ENCODE measurements around the gene LRP3.
"Not testable (repeated sequence)": the region's sequence is repeated elsewhere in the genome, so short reads cannot be mapped to it uniquely, and the experiment has no call there.

LRP3 gene

DNA sequence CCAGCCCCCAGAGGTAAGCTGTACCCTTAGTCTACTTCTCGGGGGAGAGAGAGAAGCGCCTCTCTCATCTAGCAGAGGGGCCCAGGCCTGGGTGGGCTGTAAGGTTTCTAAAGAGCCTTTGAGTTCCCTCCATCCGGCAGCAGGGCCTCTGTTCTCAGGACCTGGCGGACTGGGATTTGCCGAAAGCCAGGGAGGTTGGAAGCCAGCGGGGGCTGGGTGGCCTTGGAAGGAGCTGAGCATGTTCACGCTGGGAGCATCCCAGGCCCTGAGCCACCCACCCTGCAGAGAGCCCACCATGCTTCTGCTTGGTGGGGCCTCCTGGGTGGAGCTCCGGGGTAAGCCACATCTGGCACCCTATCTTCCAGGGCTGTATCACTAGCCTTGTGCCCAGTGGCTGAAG lies 23.8 kb downstream of the LRP3 start:
- no peak for DNase-seq (ENCODE audit: low spot score)

DNA sequence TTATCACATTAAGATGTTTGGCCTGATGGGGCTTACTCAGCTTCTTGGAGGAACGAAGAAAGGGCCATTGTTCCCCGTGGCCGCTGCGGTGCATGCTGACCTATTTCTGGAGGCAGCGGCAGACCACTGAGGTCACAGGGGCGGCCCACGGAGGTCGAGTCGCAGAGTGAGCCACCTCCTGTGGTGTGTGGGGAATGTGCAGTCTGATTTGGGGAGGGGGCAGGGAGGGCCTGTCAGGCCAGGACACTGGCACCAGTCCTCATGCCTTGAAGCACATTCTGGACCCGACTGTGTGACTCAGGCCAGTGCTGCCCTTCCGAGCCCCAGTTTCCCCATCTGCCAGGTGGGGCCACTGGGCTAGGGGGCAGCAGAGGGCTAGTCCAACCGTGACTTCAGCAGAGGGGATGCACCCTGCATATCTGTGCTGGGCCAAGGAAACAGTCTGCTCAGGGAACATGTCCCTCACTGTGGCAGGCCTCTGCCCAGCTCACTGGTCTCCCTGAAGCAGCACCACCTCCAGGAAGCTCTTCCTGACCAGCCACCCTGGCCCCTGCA lies 25.2 kb downstream of the LRP3 start:
- DNase-seq (ENCODE audit: low spot score), result no peak

DNA sequence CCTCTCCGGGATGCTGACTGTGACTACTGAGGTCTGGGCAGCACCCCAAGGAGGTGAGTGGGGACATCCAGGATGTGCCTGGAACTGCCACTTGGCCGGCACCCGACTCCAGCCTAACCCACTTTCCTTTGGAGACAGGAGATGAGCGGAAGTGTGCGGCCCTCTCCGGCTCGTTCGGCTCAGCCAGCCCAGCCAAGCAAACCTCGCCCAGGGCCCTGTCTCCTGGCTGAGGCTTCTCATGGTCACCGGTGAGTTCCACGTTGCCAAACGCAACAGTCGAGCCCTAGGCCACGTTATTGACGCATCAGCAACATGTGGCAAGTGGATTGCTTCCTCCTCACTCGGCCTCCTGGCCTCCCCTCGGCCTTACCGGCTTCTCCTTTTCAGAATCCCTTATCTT lies 26.0 kb downstream of the LRP3 start:
- no peak for DNase-seq (ENCODE audit: low spot score)

DNA sequence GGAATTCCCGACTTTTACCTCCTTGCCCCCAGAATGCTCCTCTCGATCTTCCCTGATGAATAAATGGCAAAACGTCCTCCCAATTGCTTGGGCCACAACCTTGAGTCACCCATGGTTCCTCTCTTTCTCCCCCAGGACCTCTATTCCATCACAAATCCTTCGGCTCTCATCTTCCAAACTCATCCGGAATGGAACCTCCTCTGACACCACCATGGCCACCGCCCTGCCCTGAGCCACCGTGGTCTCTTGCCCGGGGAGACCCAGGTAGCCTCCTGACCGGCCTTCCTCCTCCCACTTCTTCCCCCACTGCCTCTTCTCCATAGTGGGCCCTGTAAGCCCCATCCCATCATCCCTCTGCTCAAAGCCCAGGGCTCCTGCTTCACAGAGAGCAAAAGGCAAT lies 26.6 kb downstream of the LRP3 start:
- DNase-seq (ENCODE audit: low spot score), result no peak

DNA sequence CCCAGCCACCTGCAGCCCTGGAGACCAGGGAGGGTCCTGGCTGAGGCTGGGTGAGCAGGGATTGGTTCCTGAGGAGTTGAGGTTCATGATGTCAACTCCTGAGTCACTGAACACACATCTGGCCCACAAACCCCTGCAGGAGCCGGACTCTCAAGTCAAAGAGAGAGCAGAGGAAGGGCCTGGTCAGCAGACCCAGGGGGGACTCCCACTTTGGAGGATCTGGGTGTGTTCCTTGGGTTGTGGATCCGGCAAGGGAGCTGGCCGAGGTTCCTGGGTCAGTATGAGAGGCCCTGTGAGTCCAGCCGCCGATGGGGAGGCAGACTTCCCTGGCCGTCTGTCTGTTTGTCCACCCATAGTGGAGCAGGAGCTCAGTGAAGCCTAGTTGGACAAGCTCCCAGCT lies 27.5 kb downstream of the LRP3 start:
- DNase-seq (ENCODE audit: low spot score), result no peak

DNA sequence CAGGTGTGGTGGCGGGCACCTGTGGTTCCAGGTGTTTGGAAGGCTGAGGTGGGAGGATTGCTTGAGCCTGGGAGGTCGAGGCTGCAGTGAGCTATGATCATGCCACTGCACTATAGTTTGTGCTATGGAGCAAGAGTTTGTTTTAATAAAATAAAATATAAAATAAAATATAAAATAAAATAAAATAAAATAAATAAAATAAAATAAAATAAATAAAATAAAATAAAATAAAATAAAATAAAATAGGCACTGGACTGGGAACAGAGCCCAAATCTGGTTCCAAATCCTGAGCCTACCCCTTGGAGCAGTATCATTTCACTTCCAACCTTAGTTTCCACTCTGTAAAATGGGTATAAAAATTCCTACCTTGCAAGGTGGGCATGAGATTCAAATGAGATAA lies 28.1 kb downstream of the LRP3 start:
- not testable (repeated sequence) for DNase-seq (ENCODE audit: low spot score)

DNA sequence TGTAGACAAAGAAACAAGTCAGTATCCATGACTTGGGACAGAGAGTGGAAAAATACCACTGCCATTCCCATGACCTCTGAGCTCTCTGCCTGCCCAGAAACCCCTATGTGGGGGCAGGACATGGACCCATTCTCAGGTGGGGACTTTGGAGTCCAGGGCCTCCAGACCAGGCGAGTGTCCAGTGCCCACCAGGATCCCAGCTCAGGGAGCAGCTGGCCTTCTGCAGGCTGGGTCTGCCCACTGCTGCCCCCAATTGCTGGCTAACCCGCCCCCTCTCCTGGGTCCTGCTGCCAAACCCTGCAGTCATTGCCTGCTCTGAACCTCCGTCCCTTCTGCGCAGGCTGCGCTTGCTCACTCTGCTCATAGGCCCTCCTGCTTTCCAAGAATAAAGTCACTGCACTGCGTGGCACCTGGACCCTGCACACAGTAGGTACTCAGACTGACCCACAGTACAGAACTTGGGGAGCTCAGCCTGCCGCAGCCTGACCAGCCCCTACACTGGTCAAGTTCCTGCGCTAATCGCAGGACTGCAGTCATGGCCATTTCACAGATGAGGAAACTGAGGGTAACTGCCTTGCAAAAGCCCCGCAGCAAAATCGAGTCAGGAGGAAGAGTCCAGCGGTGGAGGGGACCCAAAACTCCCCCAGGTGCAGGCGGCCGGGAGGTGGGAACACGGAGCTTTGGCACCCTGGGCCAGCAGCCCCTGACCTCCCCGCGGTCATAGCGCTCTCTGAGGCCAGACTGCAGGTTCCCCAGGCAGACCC lies 30.7 kb downstream of the LRP3 start:
- no peak for DNase-seq (ENCODE audit: low spot score)

DNA sequence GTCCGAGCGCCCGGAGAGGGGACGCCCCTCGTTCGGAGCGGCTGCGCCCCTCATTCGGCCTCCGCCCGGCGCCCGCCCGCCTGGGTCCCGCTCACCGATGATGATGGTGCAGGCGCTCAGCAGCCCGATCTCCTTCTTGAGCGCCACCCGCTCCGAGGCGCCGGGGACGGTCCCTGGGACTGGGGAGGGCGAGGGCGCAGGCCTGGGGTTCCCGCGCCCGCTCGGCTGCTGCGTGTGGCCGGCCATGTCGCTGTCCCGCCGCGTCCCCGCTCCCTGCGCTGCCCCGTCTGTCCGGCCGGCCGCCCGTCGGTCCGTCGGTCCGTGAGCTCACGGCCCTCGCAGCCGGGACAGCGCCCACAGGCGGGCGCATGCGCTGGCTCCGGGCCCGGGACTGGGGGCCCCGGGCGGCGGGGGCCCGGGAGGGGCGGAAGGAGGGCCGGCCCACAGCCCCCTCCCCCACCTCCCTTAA lies 31.4 kb downstream of the LRP3 start, which contains the start of gene SLC7A10:
Gene SLC7A10 (minus strand): TSS at position 393 of the 469 bp plus-strand sequence. CDS start 147 bp downstream, at position 246.
- no peak for DNase-seq (ENCODE audit: low spot score)

DNA sequence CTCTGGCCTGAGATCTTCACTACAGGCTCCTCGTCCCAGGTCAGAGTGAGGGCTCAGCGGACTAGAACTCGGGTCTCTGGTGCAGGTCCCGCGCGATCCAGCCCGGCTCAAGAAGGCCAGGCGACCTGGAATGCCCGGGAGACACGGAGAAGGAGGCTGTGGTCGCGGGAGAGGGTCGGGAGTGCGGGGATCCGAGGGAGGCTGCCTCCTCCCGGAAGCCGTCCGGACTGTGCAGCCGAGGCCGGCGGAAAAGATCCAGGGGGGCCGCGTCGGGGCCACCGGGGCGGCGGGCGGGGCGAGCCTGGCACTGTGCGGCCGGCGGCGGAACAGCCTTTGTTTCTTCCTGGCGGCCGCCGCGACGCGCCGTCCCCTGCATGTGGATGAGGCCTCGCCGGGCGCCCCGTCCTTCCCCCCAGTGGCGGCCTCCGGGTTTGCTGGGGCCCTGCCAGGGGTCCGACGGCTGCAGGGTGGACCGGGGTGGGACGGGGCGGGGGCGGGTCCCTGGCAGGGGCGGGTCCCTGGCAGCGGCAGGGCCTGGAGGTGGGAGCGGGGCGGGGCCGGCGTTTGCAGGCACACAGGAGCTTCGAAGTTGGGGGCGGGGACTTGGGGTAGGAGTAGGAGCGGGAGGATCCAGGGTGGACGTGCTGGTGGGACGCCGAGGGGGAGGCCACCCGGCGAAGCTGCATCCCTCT lies 32.6 kb downstream of the LRP3 start:
- DNase-seq (ENCODE audit: low spot score), result no peak

DNA sequence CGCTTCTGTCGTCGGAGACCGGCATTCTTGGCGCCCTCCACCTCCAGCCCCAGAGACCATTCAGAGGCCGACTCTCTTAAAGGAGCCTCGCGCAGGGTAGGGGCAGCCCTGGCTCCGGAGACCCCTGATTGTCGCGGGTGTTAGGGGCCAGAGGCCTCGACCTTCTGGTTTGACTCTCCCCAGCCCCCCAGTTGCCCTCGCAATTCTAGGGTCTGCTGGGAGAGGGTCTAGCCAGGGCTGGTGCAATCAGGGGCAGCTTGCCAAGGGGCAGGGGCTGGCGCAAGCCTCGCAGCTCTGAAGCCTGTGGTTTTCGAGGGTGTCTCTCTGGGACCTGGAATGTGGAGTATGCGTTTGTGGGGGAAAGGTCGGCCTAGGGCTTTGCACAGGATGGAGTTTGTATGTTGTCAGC lies 33.1 kb downstream of the LRP3 start:
- DNase-seq (ENCODE audit: low spot score), result no peak

DNA sequence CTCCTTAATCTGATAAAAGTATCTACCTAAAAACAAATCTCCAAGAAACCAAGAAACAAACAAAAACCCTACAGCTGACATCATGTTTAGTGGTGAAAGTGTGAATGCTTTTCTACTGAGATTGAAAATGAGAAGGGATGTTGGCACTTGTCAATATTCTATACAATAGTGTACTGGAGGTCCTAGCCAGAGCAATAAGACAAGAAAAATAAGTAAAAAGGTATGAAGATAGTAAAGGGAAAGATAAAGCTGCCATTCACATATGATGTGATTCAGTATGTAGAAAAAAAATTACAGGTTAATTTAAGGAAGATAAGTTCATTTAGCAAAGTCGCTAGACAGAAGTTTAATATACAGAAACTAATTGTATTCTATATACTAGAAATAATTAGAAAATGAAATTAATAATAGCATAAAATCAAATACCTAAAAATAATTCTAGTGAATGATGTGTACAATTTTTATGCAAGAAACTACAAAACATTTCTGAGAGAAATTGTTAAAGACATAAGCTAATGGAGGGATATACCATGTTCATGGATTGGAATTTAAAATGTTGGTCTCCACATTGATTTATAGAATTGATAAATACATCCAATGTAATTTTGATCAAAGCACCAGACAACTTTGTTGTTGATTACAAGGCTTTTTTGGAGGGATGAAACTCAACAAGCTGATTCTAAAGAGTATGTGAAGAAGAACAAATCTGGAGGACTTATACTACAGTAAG lies 33.9 kb downstream of the LRP3 start:
- DNase-seq (ENCODE audit: low spot score), result no peak

DNA sequence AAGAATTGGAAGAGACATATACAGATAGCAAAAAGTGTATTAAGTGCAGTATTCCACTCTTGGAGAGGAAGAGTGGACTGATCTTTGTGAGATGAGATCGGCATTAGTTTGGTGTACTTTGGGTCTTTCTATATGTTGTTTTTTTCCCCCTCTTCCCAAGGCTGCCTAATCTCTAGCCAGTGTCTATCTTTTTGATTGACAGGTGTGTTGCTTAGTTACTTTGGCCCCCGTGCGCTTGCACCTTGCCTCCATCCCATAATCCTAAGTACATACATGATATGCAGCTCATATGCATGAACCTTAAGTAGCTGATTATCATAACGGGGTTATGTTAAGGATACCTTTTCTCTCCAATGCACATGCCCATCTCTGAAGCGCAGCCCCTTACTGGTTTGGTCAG lies 35.8 kb downstream of the LRP3 start:
- no peak for DNase-seq (ENCODE audit: low spot score)

DNA sequence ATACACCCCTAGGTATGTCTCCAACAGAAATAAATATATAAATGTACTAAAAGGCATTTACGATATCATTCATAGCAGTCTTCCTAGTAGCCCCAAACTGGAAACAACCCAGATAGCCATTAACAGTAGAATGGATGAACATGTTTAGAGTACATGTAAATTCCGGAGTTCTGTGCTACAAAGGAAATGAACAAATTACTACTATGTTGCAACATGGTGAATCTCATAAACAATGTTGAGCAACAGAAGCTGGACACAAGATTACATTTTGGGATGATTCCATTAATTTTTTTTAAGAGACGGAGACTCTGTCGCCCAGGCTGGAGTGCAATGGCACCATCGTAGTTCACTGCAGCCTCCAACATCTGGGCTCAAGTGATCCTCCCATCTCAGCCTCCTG lies 37.4 kb downstream of the LRP3 start:
- no peak for DNase-seq (ENCODE audit: low spot score)

DNA sequence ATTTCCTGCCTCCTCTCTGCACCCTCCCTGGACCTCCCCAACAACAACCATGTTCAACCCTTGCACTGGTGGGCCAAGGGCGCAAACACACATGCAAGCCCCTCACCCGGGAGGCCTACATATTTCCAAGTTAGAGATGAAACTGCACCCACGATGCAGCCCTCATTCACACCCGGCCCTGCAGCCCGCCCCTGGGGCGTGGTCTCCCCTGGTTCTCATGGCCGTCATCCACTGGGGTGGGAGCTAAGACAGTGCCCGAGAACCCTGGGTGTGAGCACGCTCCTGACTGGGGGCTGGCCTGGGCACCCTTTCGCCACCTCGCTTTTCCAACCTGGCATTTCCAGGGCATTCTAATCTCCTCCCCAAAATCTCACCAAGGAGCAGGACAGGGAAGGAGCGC lies 38.5 kb downstream of the LRP3 start:
- DNase-seq (ENCODE audit: low spot score), result no peak

DNA sequence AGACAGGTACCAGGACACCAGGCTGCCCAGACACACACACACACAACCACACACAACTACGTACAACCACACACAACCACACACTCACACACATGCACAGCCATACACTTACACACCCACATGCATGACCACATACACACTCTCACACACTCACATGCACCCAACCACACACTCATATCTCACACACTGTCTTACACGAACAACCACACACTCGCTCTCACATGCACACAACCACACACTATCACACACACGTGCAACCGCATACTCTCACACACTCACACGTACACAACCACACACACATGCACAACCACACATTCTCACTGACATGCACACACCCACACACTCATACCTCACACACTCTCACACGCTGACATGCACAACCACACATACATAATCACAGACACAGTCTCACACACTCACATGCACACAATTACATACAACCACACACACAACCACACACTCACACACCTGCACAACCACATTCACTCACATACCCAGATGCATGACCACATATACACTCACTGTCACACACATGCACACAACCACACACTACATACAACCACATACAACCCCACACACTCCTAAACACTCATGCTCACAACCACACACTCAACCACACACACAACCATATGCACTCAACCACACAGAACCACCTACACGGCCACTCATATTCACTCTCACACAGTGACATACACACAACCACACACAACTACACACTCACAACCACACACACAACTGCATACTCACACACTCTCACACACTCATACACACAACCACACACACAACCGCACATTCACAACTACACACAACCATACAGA lies 39.1 kb downstream of the LRP3 start:
- DNase-seq (ENCODE audit: low spot score), result no peak

DNA sequence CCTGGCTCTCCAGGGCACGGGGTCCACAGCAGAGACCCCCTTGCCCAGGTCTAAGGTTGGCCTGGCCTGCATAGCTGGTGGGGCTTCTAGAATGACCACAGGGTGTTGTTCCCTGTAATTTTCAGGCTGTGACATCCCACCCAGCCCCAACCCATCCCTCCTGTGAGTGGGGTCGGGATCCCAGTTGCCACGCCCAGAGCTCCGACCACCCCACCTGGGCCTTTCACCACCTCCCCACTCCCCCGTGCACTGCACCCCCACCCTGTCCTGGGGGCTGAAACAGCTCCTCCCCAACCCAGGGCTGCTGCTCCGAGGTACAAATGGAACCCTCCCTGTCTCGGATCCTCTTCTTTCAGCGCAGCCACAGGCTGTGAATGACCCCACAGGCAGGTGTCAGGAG lies 40.0 kb downstream of the LRP3 start:
- no peak for DNase-seq (ENCODE audit: low spot score)

DNA sequence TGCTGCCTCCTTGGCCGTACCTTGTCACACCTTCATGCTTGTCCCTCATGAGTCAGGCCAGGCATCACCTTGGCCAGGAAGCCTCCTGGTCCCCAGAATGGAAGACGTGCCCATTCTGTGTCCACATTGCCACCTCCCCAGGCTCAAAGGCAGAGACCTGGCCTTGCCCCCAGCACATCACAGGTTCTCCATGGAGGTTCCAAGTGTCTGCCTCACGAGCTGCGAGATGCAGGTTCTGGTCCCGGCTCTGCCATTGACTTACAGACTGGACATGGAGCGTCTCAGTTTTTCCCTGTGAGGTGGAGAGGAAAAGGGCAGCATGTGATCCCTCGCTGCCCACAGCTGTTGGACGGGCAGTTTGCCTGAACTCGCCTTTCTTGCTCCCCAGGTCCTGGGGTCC lies 40.6 kb downstream of the LRP3 start:
- DNase-seq (ENCODE audit: low spot score), result no peak

DNA sequence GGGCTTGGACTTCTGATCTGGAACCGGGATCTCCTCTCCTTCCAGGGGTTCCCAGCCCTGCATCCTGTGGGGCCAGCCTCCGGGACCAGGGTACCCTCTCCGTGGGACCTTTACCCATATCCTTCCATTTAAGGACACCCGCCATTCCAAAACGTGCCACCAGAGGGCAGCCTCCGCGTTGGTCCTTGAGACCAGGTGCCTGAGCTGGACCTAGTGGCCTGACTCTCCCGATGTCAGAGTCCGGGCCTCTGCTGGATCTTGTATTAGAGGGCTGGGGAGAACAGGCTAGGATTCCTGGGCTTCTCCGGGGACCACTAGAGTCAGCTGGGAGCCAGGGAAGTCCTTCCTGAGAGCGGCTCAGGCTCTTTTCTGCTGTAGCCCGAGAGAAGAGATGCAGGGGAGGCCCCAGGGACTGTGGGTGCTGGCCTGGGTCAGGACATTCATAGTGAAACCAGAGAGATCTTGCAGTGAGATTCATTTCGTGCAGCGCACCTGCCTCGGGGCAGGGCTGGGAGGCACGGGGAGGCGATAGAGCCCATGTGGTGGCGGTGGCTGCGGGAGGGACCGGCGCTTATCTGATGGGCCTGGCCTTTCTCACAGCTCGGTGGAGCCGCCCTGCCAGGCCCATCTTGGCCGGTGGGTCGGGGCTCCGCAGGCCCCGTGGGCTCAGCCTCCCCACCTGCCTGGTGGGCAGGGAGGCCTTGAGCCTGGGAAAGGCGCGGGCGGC lies 41.3 kb downstream of the LRP3 start:
- peak; percentile 74 for DNase-seq (ENCODE audit: low spot score)

DNA sequence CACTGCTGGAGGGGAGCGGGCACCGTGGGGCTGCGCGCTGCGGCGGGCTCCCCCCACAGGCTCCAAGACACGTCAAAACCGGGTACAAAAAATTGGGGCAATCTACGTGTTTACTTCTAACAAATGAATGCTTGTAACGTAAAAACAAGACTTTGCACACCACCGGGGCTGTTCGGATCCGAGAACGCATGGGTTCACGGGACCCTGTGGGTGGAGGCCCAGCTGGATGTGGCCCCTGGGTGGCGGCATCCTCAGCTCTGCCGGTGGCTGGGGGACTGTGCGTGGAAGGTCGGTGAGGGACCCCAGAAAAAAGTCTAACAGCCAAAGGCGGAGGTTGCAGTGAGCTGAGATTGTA lies 41.8 kb downstream of the LRP3 start:
- DNase-seq (ENCODE audit: low spot score), result no peak

DNA sequence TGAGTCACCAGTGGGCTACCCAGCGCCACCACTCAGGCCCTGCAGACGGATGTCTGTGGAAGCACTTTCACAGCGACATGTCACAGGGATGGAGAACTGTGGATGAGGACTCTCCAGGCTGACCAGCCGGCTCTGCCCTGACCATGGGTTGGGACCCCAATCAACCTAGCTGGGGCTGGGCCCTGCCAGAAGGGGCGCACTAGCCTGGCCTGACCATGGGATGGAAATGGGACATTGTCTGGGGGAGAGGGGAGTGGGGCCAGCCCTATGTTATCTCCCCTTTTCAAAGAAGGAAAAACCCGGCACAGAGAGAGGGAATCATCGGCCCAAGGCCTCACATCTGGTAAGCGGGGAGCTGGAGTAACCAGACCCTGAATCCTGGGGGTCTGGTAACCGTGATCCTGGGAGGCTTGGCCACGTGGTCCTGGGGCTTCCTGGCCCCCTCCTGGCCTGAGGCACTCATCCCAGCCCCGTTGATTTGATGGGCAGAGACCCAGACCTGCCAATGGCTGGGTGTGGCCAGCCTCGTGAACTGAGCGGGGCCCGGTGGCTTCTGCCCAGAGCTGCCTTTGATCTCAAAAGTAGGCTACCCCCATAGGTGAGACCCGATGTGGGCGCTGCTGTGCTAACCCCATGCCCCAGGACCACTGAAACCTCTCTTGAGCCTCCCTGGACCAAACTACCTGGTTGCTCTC lies 42.7 kb downstream of the LRP3 start:
- DNase-seq (ENCODE audit: low spot score), result no peak

Data from RKO (cell line).